ENCODE results near the gene CRELD1.
"Not testable (repeated sequence)": the region's sequence is repeated elsewhere in the genome, so short reads cannot be mapped to it uniquely, and the experiment has no call there.

Gene CRELD1

GRCh38 chr3:9934993-9935392, 1.4 kb downstream of the CRELD1 start:
- no peak for DNase-seq (ENCODE audit: low read depth)

DNA sequence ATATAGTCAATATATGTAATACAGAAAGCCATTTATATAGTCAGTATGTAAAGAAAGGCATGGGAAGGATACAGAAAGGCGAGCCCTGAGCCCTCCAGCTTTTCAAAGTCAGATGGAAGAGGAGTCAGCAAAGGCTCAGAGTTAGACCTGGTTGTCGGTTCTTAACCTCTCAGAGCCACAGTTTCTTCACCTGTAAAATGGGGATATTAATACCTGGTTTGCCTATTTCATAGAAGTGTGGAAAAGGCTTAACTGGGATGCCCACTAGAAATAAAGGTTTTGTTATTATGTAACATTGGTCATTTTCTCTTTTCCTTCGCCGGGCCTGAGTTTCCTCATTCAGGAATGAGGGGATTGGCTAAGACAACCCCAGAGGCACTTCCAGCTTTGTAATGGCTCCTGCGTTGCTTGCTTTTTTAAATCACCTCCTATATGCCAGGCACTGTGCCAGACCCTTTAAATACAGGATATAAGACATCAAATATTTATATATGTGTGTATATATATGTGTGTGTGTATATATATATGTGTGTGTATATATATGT, 2.4 kb downstream of the CRELD1 start:
- no peak for DNase-seq (ENCODE audit: low read depth)

DNA sequence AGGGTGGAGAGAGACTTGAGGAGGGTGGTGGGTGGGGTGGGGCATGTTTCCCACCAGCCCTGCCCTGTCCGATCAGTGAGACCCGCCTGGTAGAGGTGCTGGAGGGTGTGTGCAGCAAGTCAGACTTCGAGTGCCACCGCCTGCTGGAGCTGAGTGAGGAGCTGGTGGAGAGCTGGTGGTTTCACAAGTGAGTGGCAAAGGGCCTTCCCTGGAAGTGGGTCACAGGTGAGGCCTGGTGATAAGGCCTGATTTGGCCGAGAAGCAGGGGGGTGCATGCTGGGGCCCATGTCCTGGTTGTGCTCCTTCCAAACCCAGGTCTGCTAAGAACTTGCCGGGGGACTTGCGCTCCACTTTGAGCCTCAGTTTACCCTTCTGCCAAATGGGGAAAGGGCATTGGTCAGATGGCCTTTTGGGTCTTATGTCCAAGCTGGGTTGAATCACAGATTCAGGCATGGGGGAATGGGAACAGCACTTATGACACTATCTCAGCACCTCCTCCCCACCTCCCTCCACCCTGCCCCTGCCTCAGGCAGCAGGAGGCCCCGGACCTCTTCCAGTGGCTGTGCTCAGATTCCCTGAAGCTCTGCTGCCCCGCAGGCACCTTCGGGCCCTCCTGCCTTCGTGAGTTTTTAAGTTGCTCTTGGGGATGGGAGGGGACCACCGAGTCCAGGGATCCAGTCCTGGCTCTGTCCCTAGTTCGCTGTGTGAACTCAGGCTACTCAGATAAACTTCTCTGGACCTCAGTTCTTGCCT, 4.0 kb downstream of the CRELD1 start:
- DNase-seq (ENCODE audit: low read depth) = no peak

DNA sequence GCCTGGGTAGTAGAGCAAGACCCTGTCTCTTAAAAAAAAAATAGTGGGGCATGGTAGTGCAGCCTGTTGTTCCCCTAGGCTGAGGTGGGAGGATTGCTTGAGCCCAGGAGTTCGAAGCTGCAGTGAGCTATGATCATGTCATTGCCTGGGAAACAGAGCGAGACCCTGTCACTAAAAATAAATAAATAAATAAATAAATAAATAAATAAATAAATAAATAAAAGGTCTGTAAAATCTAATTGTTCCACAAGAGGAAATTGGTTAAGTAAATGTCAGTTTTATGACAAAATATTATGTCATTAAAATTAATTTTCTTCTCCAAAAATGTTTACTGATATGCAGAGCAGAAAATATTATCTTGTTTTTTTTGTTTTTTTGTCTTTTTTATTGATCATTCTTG, 5.3 kb downstream of the CRELD1 start:
- DNase-seq (ENCODE audit: low read depth) = no peak

GRCh38 chr3:9939906-9940305, 6.3 kb downstream of the CRELD1 start:
- not testable (repeated sequence) for DNase-seq (ENCODE audit: low read depth)

DNA sequence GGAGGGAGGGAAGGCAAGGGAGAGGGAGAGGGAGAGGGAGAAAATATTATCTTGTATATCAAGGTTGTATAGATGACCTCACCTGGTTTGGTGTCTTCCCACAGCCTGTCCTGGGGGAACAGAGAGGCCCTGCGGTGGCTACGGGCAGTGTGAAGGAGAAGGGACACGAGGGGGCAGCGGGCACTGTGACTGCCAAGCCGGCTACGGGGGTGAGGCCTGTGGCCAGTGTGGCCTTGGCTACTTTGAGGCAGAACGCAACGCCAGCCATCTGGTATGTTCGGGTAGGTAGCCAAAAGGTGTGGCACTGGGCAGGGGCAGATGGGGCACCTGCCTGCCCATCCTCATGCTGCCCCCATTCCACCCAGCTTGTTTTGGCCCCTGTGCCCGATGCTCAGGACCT, 7.1 kb downstream of the CRELD1 start:
- no peak for DNase-seq (ENCODE audit: low read depth)

GRCh38 chr3:9942164-9942563, 8.5 kb downstream of the CRELD1 start:
- DNase-seq (ENCODE audit: low read depth) = no peak

- DNase-seq (ENCODE audit: low read depth) = no peak
Measured at GRCh38 chr3:9942934-9943690, 9.5 kb downstream of the CRELD1 start.

GRCh38 chr3:9944271-9944670, 10.6 kb downstream of the CRELD1 start:
- DNase-seq (ENCODE audit: low read depth) = no peak

DNA sequence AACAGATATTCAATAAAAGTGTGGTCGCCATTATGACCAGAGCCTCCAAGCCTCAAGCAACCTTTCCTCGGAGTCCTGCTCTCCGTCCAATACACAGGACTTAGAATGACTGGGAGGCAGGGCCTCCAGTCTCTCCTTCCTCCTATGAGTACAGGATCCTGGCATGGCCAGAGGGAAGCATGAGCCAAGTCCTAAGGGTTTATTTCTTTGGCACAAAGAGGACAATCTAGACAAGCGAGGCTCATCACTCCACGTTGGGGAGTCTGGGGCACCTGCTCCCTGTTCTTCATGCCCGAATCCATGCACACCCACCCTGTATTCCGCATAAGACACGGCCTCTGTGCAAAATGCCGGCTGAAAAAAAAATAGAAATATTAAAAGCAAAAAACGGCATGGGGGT, 11.7 kb downstream of the CRELD1 start:
- DNase-seq (ENCODE audit: low read depth) = no peak

- peak; percentile 49 for DNase-seq (ENCODE audit: low read depth)
Measured at GRCh38 chr3:9946112-9947024, 12.7 kb downstream of the CRELD1 start.

DNA sequence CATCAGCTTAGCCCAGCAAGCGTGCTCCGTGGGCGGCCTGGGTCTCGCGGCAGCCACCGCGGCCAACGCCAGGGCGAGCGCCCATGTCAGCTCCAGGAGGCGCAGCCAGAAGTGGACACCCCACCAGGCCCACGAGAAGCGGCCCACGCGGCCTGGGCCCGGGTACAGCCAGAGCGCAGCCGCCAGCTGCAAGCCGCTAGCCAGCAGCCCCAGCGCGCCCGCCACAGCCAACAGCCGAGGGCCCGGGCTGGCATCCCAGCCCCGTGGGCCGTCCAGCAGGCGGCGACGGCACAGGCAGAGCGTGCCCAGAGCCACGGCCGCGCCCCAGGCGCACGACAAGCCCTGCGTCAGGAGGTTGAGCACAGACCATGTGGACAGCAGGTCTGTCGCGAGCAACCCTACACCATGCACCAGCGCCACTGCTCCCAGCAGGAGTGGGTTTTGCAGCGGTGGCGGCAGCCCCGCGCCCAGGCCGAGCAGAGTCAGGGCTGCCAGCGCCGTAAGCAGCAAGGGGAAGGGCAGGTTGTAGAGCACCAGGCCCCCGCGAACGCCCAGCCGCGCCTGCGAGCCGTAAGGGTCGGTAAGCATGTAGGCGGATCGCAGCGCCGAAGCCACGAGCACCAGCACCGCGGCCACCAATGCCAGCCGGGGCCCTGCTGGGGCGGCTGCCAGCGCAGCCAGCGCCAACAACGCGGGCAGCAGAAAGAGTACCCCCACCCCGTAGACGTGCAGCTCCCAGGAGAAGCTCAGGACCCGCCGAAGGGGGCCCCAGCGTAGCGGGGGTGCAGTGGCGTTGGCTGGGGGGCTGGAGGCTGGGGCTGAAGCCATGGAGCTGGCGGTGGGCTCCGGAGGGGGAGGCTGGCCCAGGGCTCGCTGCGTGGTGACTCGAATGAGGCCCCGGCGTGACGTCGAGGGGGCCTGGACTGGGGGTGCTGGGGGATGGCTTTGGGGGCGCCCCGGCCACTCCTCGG, 13.7 kb downstream of the CRELD1 start:
- DNase-seq (ENCODE audit: low read depth) = no peak

- no peak for DNase-seq (ENCODE audit: low read depth)
Measured at GRCh38 chr3:9948586-9948985, 15.0 kb downstream of the CRELD1 start.

DNA sequence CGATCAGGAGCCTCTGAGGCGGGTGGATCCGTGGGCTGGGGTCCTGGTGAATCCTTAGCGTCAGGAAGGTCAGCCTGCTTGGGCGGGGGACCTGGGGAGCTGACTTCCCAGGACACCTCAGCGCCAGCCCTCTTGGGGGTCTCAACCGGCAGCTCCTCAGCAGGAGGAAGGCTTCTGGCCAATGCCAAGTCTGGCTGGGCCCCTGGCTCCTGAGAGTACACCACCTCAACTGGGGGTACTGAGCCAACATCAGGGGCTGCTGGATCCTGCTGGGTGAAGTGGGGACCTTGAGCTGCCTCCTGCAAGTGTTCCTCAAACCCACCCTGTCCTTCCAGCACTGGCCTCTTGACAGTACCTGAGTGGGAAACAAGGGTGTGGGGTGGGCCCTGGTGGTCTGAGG, 15.5 kb downstream of the CRELD1 start:
- DNase-seq (ENCODE audit: low read depth) = no peak

DNA sequence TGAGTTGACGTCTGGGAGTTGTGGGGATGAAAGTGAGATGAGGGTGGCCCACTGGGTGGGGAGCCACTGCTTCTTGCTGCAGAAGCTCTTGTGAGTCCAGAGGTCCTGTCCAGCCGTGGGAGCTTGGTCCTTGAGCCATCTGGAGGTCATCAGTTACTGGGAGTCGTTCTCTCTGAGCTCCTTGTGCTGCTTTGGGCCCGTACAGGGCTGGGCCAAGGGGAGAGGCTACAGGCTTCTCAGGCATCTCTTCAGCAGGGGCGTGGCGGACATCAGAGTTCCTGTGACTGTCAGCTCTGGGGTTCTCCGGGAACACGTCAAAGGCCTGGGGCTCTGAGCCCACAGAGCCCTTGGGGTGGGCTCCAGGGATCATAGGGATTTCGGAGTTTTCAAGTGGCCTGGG, 16.0 kb downstream of the CRELD1 start:
- DNase-seq (ENCODE audit: low read depth) = no peak

DNA sequence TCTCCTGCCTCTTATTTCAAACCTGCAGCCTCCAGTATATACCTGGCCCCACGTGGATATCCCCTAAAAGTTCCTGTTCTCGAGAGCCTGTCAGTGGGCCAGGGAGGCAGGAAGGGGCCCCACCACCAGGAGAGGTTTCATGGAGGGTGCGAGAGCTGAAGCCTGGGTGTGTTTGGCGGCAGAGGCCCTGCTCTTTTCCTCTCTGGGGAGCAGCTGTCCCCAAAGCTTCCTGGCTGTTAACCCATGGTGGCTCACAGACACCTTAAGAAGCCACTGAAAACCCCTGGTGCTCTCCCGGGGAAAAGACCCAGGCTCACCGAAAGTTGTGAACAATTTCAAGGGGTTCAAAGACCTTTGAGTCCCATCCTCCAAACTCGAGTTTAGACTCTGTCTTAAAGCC, 17.5 kb downstream of the CRELD1 start:
- no peak for DNase-seq (ENCODE audit: low read depth)

DNA sequence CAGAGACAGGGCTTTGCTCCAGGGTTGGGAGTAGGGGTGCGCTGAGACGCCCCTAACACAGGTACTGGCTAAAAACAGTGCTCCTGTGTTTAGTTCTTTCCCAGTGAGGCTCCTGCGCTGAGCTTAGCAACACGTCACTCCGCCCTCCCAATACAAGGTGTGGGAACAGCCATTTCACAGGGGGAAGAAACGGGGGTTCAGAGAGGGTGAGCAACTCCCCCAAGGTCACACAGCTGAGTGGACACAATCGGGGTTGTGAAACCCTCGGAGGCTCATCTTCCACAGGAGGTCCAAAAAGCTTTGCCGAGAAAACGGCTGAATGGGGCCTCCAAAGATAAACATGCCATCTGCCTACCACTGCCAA, 17.9 kb downstream of the CRELD1 start:
- DNase-seq (ENCODE audit: low read depth) = no peak

- DNase-seq (ENCODE audit: low read depth) = no peak
Measured at GRCh38 chr3:9951962-9952805, 18.6 kb downstream of the CRELD1 start, which contains the start of gene PRRT3. TSS of gene PRRT3 (minus strand) at chr3:9952408. CDS start at chr3:9950115, 2,293 bp downstream.

DNA sequence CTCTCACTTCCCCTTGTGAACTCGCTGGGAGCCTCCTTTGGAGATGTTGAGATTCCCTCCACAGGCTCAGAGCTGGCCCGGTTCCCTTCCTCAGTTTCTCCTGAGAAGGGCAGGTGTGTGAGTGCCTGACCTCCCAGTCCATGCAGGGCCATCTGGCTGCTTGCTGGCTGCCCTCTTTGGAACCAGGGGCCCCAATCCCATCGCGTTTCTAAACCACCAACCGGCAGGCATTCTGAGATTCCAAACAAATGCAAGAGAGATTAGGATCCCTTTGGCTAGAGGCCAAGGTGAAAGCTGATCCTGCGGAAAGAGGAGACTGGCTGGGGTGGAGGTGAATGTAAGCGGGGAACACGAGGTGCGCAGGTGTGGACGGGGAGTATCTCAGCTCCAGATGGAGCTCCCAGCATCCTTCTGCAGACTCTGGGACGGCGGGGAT, 21.5 kb downstream of the CRELD1 start:
- DNase-seq (ENCODE audit: low read depth) = no peak
